Gastrocnemius medialis (tissue), 4 donors: ENCODE results near the gene LAMA2.

ENCODE experiments used
- POLR2A ChIP-seq, 2 donors: fragments of 450-650 bp; IDR thresholded peaks; one replicate each; pipeline ENCODE4 v1.6.1; 2017; ENCODE audit warnings: antibody characterized with exemption in 2 of 2, mild to moderate bottlenecking in 2 of 2, moderate library complexity in 2 of 2
- TF ChIP-seq, protein P1 (sequence below), 5 experiments: fragments of 450-650 bp in 3 of 5; fragments of 200-600 bp in 2 of 5; sonication (generic) in 2 of 5; IDR thresholded peaks in 4 of 5; conservative IDR thresholded peaks in 1 of 5; 1 replicate in 4 of 5; 2 replicates in 1 of 5; pipeline ENCODE4 v1.5.1; 2016 to 2019; ENCODE audit warnings: antibody characterized with exemption in 5 of 5, mild to moderate bottlenecking in 3 of 5, moderate library complexity in 3 of 5

DNA sequence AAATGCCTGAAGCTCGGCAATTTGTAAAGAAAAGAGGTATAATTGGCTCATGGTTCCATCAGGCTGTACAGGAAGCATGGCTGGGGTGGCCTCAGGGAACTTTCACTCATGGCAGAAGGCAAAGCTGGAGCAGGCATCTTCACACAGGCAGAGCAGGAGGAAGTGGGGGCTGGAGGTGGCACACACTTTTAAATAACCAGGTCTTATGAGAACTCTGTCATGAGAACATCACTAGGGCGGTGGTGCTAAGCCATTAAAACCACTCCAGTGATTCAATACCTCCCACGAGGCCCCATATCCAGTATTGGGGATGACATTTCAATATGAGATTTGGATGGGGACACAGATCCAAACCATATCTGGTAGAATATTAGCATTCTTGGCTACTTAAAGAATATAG is 481.8 kb downstream of the LAMA2 start:
- TF ChIP-seq, protein P1, sequence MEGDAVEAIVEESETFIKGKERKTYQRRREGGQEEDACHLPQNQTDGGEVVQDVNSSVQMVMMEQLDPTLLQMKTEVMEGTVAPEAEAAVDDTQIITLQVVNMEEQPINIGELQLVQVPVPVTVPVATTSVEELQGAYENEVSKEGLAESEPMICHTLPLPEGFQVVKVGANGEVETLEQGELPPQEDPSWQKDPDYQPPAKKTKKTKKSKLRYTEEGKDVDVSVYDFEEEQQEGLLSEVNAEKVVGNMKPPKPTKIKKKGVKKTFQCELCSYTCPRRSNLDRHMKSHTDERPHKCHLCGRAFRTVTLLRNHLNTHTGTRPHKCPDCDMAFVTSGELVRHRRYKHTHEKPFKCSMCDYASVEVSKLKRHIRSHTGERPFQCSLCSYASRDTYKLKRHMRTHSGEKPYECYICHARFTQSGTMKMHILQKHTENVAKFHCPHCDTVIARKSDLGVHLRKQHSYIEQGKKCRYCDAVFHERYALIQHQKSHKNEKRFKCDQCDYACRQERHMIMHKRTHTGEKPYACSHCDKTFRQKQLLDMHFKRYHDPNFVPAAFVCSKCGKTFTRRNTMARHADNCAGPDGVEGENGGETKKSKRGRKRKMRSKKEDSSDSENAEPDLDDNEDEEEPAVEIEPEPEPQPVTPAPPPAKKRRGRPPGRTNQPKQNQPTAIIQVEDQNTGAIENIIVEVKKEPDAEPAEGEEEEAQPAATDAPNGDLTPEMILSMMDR (IDR thresholded peaks at IDR 0.05 in 4 of 5, conservative IDR thresholded peaks at IDR 0.05 in 1 of 5), result no peak
- TF ChIP-seq POLR2A (IDR thresholded peaks at IDR 0.05), result no peak
